Mucosa of rectum (tissue), 2 donors: ENCODE data around the gene ANKS1A.

Experiments used
- H3K27ac ChIP-seq, 2 donors: one replicate each; pipeline ENCODE4 v1.7.0; 2013; ENCODE audit warnings: inconsistent platforms in 2 of 2, low read depth in 2 of 2, low read length in 2 of 2
- H3K27me3 ChIP-seq, 2 donors: one replicate each; pipeline ENCODE4 v1.7.0; 2013; ENCODE audit warnings: low read length in 2 of 2; ENCODE audit not compliant: control insufficient read depth in 2 of 2, insufficient read depth in 2 of 2
- H3K36me3 ChIP-seq, 2 donors: one replicate each; pipeline ENCODE4 v1.7.0; 2013; ENCODE audit warnings: low read length in 2 of 2; ENCODE audit not compliant: control insufficient read depth in 2 of 2, insufficient read depth in 2 of 2
- H3K4me1 ChIP-seq, 2 donors: one replicate each; pipeline ENCODE4 v1.7.0; 2013; ENCODE audit warnings: low read length in 2 of 2, mild to moderate bottlenecking in 1 of 2; ENCODE audit not compliant: control insufficient read depth in 2 of 2, insufficient read depth in 2 of 2
- H3K4me3 ChIP-seq, 2 donors: one replicate each; pipeline ENCODE4 v1.7.0; 2013; ENCODE audit warnings: low read length in 2 of 2
- H3K9ac ChIP-seq, 2 donors: one replicate each; pipeline ENCODE4 v1.7.0; 2013; ENCODE audit warnings: low read length in 2 of 2, low read depth in 1 of 2, mild to moderate bottlenecking in 1 of 2
- H3K9me3 ChIP-seq, 2 donors: one replicate each; pipeline ENCODE4 v1.7.0; 2013; ENCODE audit warnings: low read length in 2 of 2; ENCODE audit not compliant: control insufficient read depth in 2 of 2
- donor health status: healthy.
- donor health status: Normal muscosa, but diverticular disease.

Gene ANKS1A

GRCh38 chr6:34953061-34954025, 64.3 kb downstream of the ANKS1A start:
- Histone ChIP-seq H3K36me3 (no peaks in the 10 kb centered on the region), H3K27ac (peak overlapping the region; percentile 67 to 75), H3K27me3 (no peaks in the 10 kb centered on the region), H3K4me3 (no peak overlapping the region), H3K4me1 (peaks cover 8 to 23% of the 10 kb centered on the region in 2 donors), H3K9me3 (no peaks in the 10 kb centered on the region), H3K9ac (no peak overlapping the region)

GRCh38 chr6:34955442-34955841, 66.4 kb downstream of the ANKS1A start:
- no peaks in the 10 kb centered on the region for H3K36me3 ChIP-seq
- no peaks in the 10 kb centered on the region for H3K27me3 ChIP-seq
- no peak overlapping the region for H3K4me3 ChIP-seq
- H3K9ac ChIP-seq: no peak overlapping the region
- no peaks in the 10 kb centered on the region for H3K9me3 ChIP-seq
- H3K27ac ChIP-seq: no peak overlapping the region
- H3K4me1 ChIP-seq: peaks cover 8 to 26% of the 10 kb centered on the region in 2 donors

- Histone ChIP-seq H3K36me3 (no peaks in the 10 kb centered on the region), H3K4me1 (peaks cover 8 to 26% of the 10 kb centered on the region in 2 donors), H3K9ac (no peak overlapping the region), H3K4me3 (no peak overlapping the region), H3K9me3 (no peaks in the 10 kb centered on the region), H3K27ac (peak overlapping the region in 1 of 2 donors; percentile 48), H3K27me3 (no peaks in the 10 kb centered on the region)
Measured at GRCh38 chr6:34957231-34957783, 68.3 kb downstream of the ANKS1A start.

GRCh38 chr6:34958734-34959133, 69.7 kb downstream of the ANKS1A start:
- H3K27ac ChIP-seq: peak overlapping the region; percentile 48 to 56

GRCh38 chr6:34959224-34959623, 70.2 kb downstream of the ANKS1A start:
- Histone ChIP-seq H3K36me3 (no peaks in the 10 kb centered on the region), H3K27me3 (no peaks in the 10 kb centered on the region), H3K9ac (no peak overlapping the region), H3K27ac (peak overlapping the region in 1 of 2 donors; percentile 22), H3K9me3 (no peaks in the 10 kb centered on the region), H3K4me1 (peaks cover 4 to 11% of the 10 kb centered on the region in 2 donors), H3K4me3 (no peak overlapping the region)

More at GRCh38 chr6:34958734-34959133, 69.7 kb downstream of the ANKS1A start:
- Histone ChIP-seq H3K4me1 (peaks cover 8 to 16% of the 10 kb centered on the region in 2 donors), H3K4me3 (no peak overlapping the region), H3K36me3 (no peaks in the 10 kb centered on the region), H3K9ac (no peak overlapping the region), H3K27me3 (no peaks in the 10 kb centered on the region), H3K9me3 (no peaks in the 10 kb centered on the region)

GRCh38 chr6:34961082-34961481, 72.0 kb downstream of the ANKS1A start:
- H3K27me3 ChIP-seq: no peaks in the 10 kb centered on the region
- H3K4me1 ChIP-seq: peaks cover 0 to 10% of the 10 kb centered on the region in 2 donors
- H3K36me3 ChIP-seq: no peaks in the 10 kb centered on the region
- H3K9me3 ChIP-seq: no peaks in the 10 kb centered on the region
- H3K4me3 ChIP-seq: no peak overlapping the region
- no peak overlapping the region for H3K27ac ChIP-seq
- no peak overlapping the region for H3K9ac ChIP-seq

GRCh38 chr6:34961574-34961973, 72.5 kb downstream of the ANKS1A start:
- H3K27ac ChIP-seq: no peak overlapping the region
- H3K4me1 ChIP-seq: peaks cover 0 to 10% of the 10 kb centered on the region in 2 donors
- H3K36me3 ChIP-seq: no peaks in the 10 kb centered on the region
- no peak overlapping the region for H3K9ac ChIP-seq
- no peaks in the 10 kb centered on the region for H3K27me3 ChIP-seq
- no peaks in the 10 kb centered on the region for H3K9me3 ChIP-seq
- no peak overlapping the region for H3K4me3 ChIP-seq

GRCh38 chr6:34964564-34964963, 75.5 kb downstream of the ANKS1A start:
- H3K27me3 ChIP-seq: no peaks in the 10 kb centered on the region
- no peaks in the 10 kb centered on the region for H3K4me1 ChIP-seq
- no peak overlapping the region for H3K27ac ChIP-seq
- no peak overlapping the region for H3K9ac ChIP-seq
- no peaks in the 10 kb centered on the region for H3K36me3 ChIP-seq
- no peak overlapping the region for H3K4me3 ChIP-seq
- no peaks in the 10 kb centered on the region for H3K9me3 ChIP-seq

- Histone ChIP-seq H3K27me3 (no peaks in the 10 kb centered on the region), H3K9ac (no peak overlapping the region), H3K36me3 (peaks cover 13 to 18% of the 10 kb centered on the region in 2 donors), H3K4me3 (no peak overlapping the region), H3K27ac (no peak overlapping the region), H3K9me3 (no peaks in the 10 kb centered on the region), H3K4me1 (no peaks in the 10 kb centered on the region)
Measured at GRCh38 chr6:34967461-34967860, 78.4 kb downstream of the ANKS1A start.

GRCh38 chr6:34969662-34970265, 80.7 kb downstream of the ANKS1A start:
- peaks cover 13 to 18% of the 10 kb centered on the region in 2 donors for H3K36me3 ChIP-seq
- H3K4me1 ChIP-seq: no peaks in the 10 kb centered on the region
- no peaks in the 10 kb centered on the region for H3K9me3 ChIP-seq
- no peak overlapping the region for H3K27ac ChIP-seq
- no peak overlapping the region for H3K9ac ChIP-seq
- H3K4me3 ChIP-seq: no peak overlapping the region
- no peaks in the 10 kb centered on the region for H3K27me3 ChIP-seq
